Keratinocyte (primary cell): ENCODE results near the gene CSNK1A1. TPM values are rescaled to one million over a fixed set of nuclear protein-coding genes. Genes with fewer than 3 reads are reported as not detected.

Experiments
- DNase-seq: peaks from one replicate; pipeline ENCODE4 v3.0.0-alpha.2; 2011; ENCODE audit warnings: low read depth, missing footprints, low spot score
- FAIRE-seq: peaks from 2 replicates; lab custom pipeline; 2011; peaks lifted over from hg19 to GRCh38; lab: Jason Lieb, UNC
- H2AFZ ChIP-seq: 2 replicates; pipeline ENCODE4 v1.6.0; 2012; ENCODE audit warnings: low read length, control low read depth, inconsistent platforms; ENCODE audit not compliant: control insufficient read depth
- H3K27ac ChIP-seq: 2 replicates; pipeline ENCODE4 v1.5.1; 2011; ENCODE audit warnings: low read length; ENCODE audit not compliant: control insufficient read depth, insufficient read depth
- H3K27me3 ChIP-seq: 3 replicates; pipeline ENCODE4 v1.6.0; 2011; ENCODE audit warnings: low read length; ENCODE audit not compliant: control insufficient read depth, insufficient read depth; ENCODE audit errors: extremely low read depth
- H3K36me3 ChIP-seq, 2 experiments: 2 replicates in 1 of 2; 3 replicates in 1 of 2; pipeline ENCODE4 v1.5.1; 2011; ENCODE audit warnings: low read length in 2 of 2, mild to moderate bottlenecking in 1 of 2; ENCODE audit not compliant: control insufficient read depth in 2 of 2, insufficient read depth in 2 of 2; ENCODE audit errors: extremely low read depth in 1 of 2
- H3K4me1 ChIP-seq: 3 replicates; pipeline ENCODE4 v1.5.1; 2011; ENCODE audit warnings: low read length; ENCODE audit not compliant: control insufficient read depth, insufficient read depth; ENCODE audit errors: extremely low read depth
- H3K4me2 ChIP-seq: 3 replicates; pipeline ENCODE4 v1.6.0; 2011; ENCODE audit warnings: low read depth, low read length; ENCODE audit not compliant: control insufficient read depth, insufficient read depth; ENCODE audit errors: extremely low read depth
- H3K4me3 ChIP-seq, 3 experiments: fragments of 200-600 bp in 1 of 3; sonication (generic) in 1 of 3; 2 replicates in 2 of 3; 3 replicates in 1 of 3; pipeline ENCODE4 v1.5.1; 2011 to 2016; ENCODE audit warnings: low read length in 3 of 3, mild to moderate bottlenecking in 3 of 3, control low read depth in 2 of 3, inconsistent platforms in 1 of 3, low read depth in 1 of 3, mixed read lengths in 1 of 3, mixed run types in 1 of 3, moderate library complexity in 1 of 3; ENCODE audit not compliant: control insufficient read depth in 2 of 3, insufficient read depth in 2 of 3; ENCODE audit errors: extremely low read depth in 1 of 3
- H3K79me2 ChIP-seq: 2 replicates; pipeline ENCODE4 v1.6.0; 2012; ENCODE audit warnings: low read length; ENCODE audit not compliant: control insufficient read depth, insufficient read depth
- H3K9ac ChIP-seq: 3 replicates; pipeline ENCODE4 v1.6.0; 2011; ENCODE audit warnings: low read length; ENCODE audit not compliant: control insufficient read depth, insufficient read depth; ENCODE audit errors: extremely low read depth
- H3K9me1 ChIP-seq: 3 replicates; pipeline ENCODE4 v1.6.0; 2011; ENCODE audit warnings: low read length; ENCODE audit not compliant: control insufficient read depth, insufficient read depth; ENCODE audit errors: extremely low read depth
- H3K9me3 ChIP-seq: 2 replicates; pipeline ENCODE4 v1.5.1; 2012; ENCODE audit warnings: low read depth, low read length; ENCODE audit not compliant: control insufficient read depth
- H4K20me1 ChIP-seq: 3 replicates; pipeline ENCODE4 v1.6.0; 2011; ENCODE audit warnings: low read length; ENCODE audit not compliant: control insufficient read depth, insufficient read depth; ENCODE audit errors: extremely low read depth
- CTCF ChIP-seq, 3 experiments: IDR thresholded peaks in 1 of 3; conservative IDR thresholded peaks in 1 of 3; optimal IDR thresholded peaks in 1 of 3; 2 replicates in 2 of 3; 3 replicates in 1 of 3; pipeline versions ENCODE3 to v1.5.1; 2011; ENCODE audit warnings: low read length in 3 of 3, mild to moderate bottlenecking in 3 of 3, moderate library complexity in 2 of 3, control low read depth in 1 of 3, inconsistent platforms in 1 of 3; ENCODE audit not compliant: insufficient read depth in 2 of 3; ENCODE audit errors: extremely low read depth in 1 of 3
- EZH2 ChIP-seq: IDR thresholded peaks from one replicate; pipeline ENCODE4 v1.6.1; 2012; ENCODE audit warnings: inconsistent platforms, mild to moderate bottlenecking, low read length, moderate library complexity
- dilution Hi-C: fragments of 300-500 bp; cut with MboI; formaldehyde crosslinking; loops from one replicate; pipeline ENCODE4 v1.7.0; 2020; ENCODE audit warnings: low sequenced_read_pairs; ENCODE audit not compliant: extremely low pct_ligation_motif_present
- polyA plus RNA-seq, 5 experiments: library from polyadenylated mRNA; depleted of rRNA in 3 of 5; stranded (reverse) in 3 of 5; stranded (forward) in 1 of 5; unstranded in 1 of 5; fragments of >200 nt; gene quantifications; 1 replicate in 1 of 5; 2 replicates in 3 of 5; 3 replicates in 1 of 5; pipeline versions ENCODE4 v1.2.1 to v1.2.3, GENCODE V29; 2011 to 2012; ENCODE audit warnings: missing spikeins in 2 of 5, low read depth in 1 of 5, low replicate concordance in 1 of 5

Gene CSNK1A1
- polyA plus RNA-seq, 1 donor (not counting 4 experiments of a cell fraction or from before 2014, with no cell fraction given) = 289 TPM

DNA sequence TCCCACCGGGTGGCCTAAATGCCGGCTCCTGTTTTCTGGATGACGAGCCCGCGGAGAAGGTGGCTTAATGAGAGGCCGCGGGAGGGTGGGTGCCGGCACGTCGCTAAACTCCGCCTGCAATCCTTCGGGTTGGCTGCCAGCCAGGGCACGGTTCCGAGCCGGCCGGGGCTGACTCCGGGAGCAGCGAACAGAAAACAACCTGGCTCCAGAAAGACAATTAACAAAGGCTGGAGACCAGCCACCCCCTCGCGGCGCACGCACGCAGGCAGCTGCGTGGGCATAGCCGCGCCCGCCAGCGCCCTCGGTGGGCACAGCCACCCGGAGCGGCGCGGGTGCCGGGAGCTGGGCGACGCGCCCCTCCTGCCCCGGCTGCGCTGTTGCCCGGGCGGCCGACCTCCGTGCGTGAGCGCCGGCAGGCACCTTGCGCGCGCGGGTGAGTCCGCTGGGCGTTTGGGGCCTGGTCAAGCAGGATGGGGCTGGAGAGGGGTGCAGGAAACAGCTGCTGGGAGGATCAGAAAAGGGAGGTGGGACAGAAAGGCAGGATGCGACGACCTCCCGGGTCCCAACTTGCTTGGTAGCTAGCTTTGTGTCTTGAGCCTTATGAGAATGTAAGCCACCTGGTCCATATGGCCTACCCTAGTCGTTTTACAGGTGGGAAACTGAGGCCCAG lies 30.1 kb upstream of the CSNK1A1 start, which contains the start of gene ARHGEF37:
TSS of gene ARHGEF37 (plus strand) at position 307 of the 670 bp plus-strand sequence. CDS start 16,272 bp downstream, outside the sequence.
- no peak for FAIRE-seq
- peak within 1 kb of the TSS; percentile 80 for H3K27ac ChIP-seq

DNA sequence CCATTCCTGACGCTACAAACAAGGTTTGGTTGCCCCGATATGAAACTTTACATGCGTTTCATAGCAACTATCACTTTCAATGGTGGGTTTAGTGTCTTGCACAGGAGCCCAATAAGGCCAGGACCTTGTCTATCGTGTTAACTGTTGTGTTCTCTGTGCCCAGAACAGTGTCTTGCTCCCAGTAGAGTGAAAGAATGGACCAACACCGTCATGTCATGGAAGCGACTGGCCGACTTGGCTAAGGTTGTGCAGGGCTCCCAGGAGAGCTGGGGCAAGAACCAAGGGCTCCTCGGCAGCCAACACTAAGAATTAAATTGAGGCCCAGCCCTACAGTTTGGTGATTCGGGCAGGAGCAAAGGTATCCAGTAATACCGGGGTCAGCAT lies 29.6 kb upstream of the CSNK1A1 start:
- Histone ChIP-seq H3K4me3 (peak overlapping the region; percentile 48 to 65 (median 56)), H2AFZ (peak overlapping the region; percentile 92), H3K36me3 (no peaks in the 10 kb centered on the region), H3K27ac (peak overlapping the region; percentile 80), H3K9me1 (no peaks in the 10 kb centered on the region), H3K9me3 (no peaks in the 10 kb centered on the region), H3K27me3 (no peaks in the 10 kb centered on the region), H4K20me1 (no peaks in the 10 kb centered on the region), H3K79me2 (no peaks in the 10 kb centered on the region), H3K4me1 (peaks cover 23% of the 10 kb centered on the region), H3K4me2 (peak overlapping the region; percentile 93), H3K9ac (peak overlapping the region; percentile 77)
- FAIRE-seq (no peak), DNase-seq (no peak)
- dilution Hi-C loops = no loop called here
- TF ChIP-seq EZH2 (no peak), CTCF (optimal IDR thresholded peaks at IDR 0.05 in 1 of 3, IDR thresholded peaks at IDR 0.05 in 1 of 3, conservative IDR thresholded peaks at IDR 0.05 in 1 of 3; ENCODE audit: extremely low read depth in 1 of 3, insufficient read depth in 2 of 3, low read length in 3 of 3) (no peak)

More for the DNA sequence above, 30.1 kb upstream of the CSNK1A1 start, which contains the start of gene ARHGEF37:
- Histone ChIP-seq H3K9me1 (no peaks in the 10 kb centered on the region), H3K9me3 (no peaks in the 10 kb centered on the region), H3K27me3 (no peaks in the 10 kb centered on the region), H3K9ac (peak within 1 kb of the TSS; percentile 77), H3K4me1 (peaks cover 23% of the 10 kb centered on the region), H3K79me2 (no peaks in the 10 kb centered on the region), H3K36me3 (no peaks in the 10 kb centered on the region), H3K4me3 (peak within 1 kb of the TSS; percentile 48 to 65 (median 56)), H3K4me2 (peak within 1 kb of the TSS; percentile 93), H2AFZ (peak within 1 kb of the TSS; percentile 92), H4K20me1 (no peaks in the 10 kb centered on the region)
- TF ChIP-seq CTCF (optimal IDR thresholded peaks at IDR 0.05 in 1 of 3, IDR thresholded peaks at IDR 0.05 in 1 of 3, conservative IDR thresholded peaks at IDR 0.05 in 1 of 3; ENCODE audit: extremely low read depth in 1 of 3, insufficient read depth in 2 of 3, low read length in 3 of 3) (no peak), EZH2 (no peak)
- no peak for DNase-seq
- dilution Hi-C loops = no loop called here
